ENCODE data around the gene FASLG.
"Not testable (repeated sequence)": the region's sequence is repeated elsewhere in the genome, so short reads cannot be mapped to it uniquely, and the experiment has no call there.

The FASLG gene, protein sequence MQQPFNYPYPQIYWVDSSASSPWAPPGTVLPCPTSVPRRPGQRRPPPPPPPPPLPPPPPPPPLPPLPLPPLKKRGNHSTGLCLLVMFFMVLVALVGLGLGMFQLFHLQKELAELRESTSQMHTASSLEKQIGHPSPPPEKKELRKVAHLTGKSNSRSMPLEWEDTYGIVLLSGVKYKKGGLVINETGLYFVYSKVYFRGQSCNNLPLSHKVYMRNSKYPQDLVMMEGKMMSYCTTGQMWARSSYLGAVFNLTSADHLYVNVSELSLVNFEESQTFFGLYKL

GRCh38 chr1:172658871-172659453 lies at the start of gene FASLG:
FASLG (plus strand) TSS chr1:172659103; CDS start chr1:172659202, 99 bp downstream.
- H3K27ac ChIP-seq, result no peak within 1 kb of the TSS
- CTCF ChIA-PET, result no interaction called here
- POLR2A ChIA-PET (ENCODE audit: low non-redundant PET), result no interaction called here
- no peak for DNase-seq (ENCODE audit: low spot score)
- TF ChIP-seq, protein P1, sequence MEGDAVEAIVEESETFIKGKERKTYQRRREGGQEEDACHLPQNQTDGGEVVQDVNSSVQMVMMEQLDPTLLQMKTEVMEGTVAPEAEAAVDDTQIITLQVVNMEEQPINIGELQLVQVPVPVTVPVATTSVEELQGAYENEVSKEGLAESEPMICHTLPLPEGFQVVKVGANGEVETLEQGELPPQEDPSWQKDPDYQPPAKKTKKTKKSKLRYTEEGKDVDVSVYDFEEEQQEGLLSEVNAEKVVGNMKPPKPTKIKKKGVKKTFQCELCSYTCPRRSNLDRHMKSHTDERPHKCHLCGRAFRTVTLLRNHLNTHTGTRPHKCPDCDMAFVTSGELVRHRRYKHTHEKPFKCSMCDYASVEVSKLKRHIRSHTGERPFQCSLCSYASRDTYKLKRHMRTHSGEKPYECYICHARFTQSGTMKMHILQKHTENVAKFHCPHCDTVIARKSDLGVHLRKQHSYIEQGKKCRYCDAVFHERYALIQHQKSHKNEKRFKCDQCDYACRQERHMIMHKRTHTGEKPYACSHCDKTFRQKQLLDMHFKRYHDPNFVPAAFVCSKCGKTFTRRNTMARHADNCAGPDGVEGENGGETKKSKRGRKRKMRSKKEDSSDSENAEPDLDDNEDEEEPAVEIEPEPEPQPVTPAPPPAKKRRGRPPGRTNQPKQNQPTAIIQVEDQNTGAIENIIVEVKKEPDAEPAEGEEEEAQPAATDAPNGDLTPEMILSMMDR (conservative IDR thresholded peaks at IDR 0.05; ENCODE audit: low read depth), result no peak

- POLR2A ChIA-PET (ENCODE audit: low non-redundant PET), result no interaction called here
- DNase-seq (ENCODE audit: low spot score), result peak; percentile 2
- CTCF ChIA-PET, result interaction anchor here (0.6 to 3.8 kb wide), 5 partner anchors 110 to 467 kb away, joined by 3 to 27 read pairs (median 4); no protein-coding TSS in a partner anchor
Observed at GRCh38 chr1:172609528-172609927, 49.4 kb upstream of the FASLG start.

GRCh38 chr1:172612478-172612877 lies 46.4 kb upstream of the FASLG start:
- POLR2A ChIA-PET (ENCODE audit: low non-redundant PET), result no interaction called here
- no peak for DNase-seq (ENCODE audit: low spot score)
- H3K27ac ChIP-seq, result no peak overlapping the region
- CTCF ChIA-PET, result interaction anchor here (3.8 kb wide), 1 partner anchor 107 kb away, joined by 27 read pairs; no protein-coding TSS in a partner anchor
- TF ChIP-seq, protein P1 (conservative IDR thresholded peaks at IDR 0.05; ENCODE audit: low read depth), result no peak

More at GRCh38 chr1:172609528-172609927, 49.4 kb upstream of the FASLG start:
- TF ChIP-seq, protein P1 (conservative IDR thresholded peaks at IDR 0.05; ENCODE audit: low read depth), result 0 out of 2 replicates have a peak, but pooled peaks have one; percentile 13
- H3K27ac ChIP-seq, result no peak overlapping the region

DNA sequence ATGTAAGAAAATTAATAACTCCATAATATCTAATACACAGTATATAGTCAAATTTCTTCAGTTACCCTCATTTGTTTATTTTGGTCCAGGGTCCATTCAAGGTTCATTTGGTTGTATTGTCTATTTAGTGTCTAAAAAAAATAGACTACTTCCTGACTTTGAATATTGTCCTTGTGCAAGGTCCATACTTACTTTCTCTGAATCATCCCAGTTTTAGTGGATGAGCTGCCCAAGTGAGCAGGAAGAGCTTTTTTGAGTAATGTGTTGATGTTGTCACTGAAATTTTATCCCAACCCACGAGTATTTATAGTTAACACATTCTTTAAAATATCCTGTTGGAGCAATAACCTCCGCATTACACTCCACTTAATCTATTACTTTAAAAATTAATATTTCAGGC lies 45.6 kb upstream of the FASLG start:
- CTCF ChIA-PET, result no interaction called here
- no peak for DNase-seq (ENCODE audit: low spot score)
- POLR2A ChIA-PET (ENCODE audit: low non-redundant PET), result no interaction called here
- no peak overlapping the region for H3K27ac ChIP-seq
- TF ChIP-seq, protein P1 (conservative IDR thresholded peaks at IDR 0.05; ENCODE audit: low read depth), result no peak

- ChIA-PET CTCF (interaction anchor here (0.7 to 0.9 kb wide), 2 partner anchors 59 to 104 kb away, joined by 3 to 4 read pairs; no protein-coding TSS in a partner anchor), POLR2A (ENCODE audit: low non-redundant PET) (no interaction called here)
- H3K27ac ChIP-seq, result no peak overlapping the region
- DNase-seq (ENCODE audit: low spot score), result no peak
- TF ChIP-seq, protein P1 (conservative IDR thresholded peaks at IDR 0.05; ENCODE audit: low read depth), result no peak
Observed at GRCh38 chr1:172616195-172616594, 42.7 kb upstream of the FASLG start.

DNA sequence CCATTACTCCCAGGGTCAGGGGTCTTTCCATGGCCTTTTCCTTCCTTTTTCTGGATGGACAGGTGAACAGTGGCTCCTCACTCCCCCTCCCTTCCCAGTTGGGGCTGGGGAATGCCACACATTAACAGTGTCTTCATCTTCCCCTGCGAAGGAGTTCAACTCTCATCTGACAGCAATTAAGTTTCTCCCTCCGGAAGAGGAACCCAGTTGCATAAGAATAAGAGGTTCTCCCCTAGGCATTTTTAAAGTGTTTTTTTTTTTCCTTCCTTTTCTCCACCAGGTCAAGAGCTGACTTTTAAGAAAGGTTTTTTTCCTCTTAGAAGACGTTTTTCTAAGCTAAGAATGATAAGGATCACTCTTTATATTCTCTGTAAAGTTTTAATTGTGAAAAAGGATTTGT lies 42.3 kb upstream of the FASLG start:
- no peak for DNase-seq (ENCODE audit: low spot score)
- H3K27ac ChIP-seq, result no peak overlapping the region
- ChIA-PET POLR2A (ENCODE audit: low non-redundant PET) (no interaction called here), CTCF (interaction anchor here (0.9 kb wide), 1 partner anchor 103 kb away, joined by 4 read pairs; no protein-coding TSS in a partner anchor)
- TF ChIP-seq, protein P1 (conservative IDR thresholded peaks at IDR 0.05; ENCODE audit: low read depth), result no peak

- CTCF ChIA-PET; DNase-seq (ENCODE audit: low spot score); H3K27ac ChIP-seq; POLR2A ChIA-PET (ENCODE audit: low non-redundant PET): not testable (repeated sequence)
Observed at GRCh38 chr1:172620603-172621002, 38.3 kb upstream of the FASLG start.
